A549 (cell line): Measurements from ENCODE around the gene ARHGAP26. TPM values are rescaled to one million over a fixed set of nuclear protein-coding genes. Genes with fewer than 3 reads are reported as not detected.
A peak's percentile ranks its signal among the peaks of the same experiment; 100 is the strongest.

ENCODE experiments used
- ATAC-seq, 2 experiments: fragments of 200-7000 bp in 1 of 2; fragments of >200 bp in 1 of 2; cut with Nextera tagmentation in 1 of 2; cut with Tn5 transposase in 1 of 2; 3 replicates each; pipeline versions ENCODE4 v1.8.0 to v1.9.1; 2018 to 2020; ENCODE audit warnings: mild to moderate bottlenecking in 1 of 2, moderate library complexity in 1 of 2
- CTCF ChIA-PET: fragments of 300-600 bp; sonication (Branson Sonifier 250); formaldehyde crosslinking; extraction: SDS; loops from one replicate; lab custom pipeline; 2021; ENCODE audit warnings: antibody characterized with exemption, inconsistent platforms; lab: Yijun Ruan, JAX
- POLR2A ChIA-PET: fragments of 350-600 bp; formaldehyde crosslinking; extraction: SDS; loops from one replicate; lab custom pipeline; 2021; ENCODE audit warnings: antibody characterized with exemption, inconsistent platforms; lab: Yijun Ruan, JAX
- DNase-seq, 2 experiments: peaks; one replicate each; pipeline versions ENCODE4 v3.0.0 to v3.0.0-alpha.2; 2011 to 2016; ENCODE audit warnings: low read depth in 1 of 2, low spot score in 1 of 2
- FAIRE-seq: peaks from 2 replicates; lab custom pipeline; 2011; peaks lifted over from hg19 to GRCh38; lab: Jason Lieb, UNC
- H3K27ac ChIP-seq, 2 experiments: fragments of >200 bp; sonication (Bioruptor Twin); formaldehyde crosslinking; 3 replicates each; pipeline ENCODE4 v1.5.1; 2016 to 2017
- H3K4me1 ChIP-seq: fragments of >200 bp; sonication (Bioruptor Twin); formaldehyde crosslinking; 3 replicates; pipeline ENCODE4 v1.6.1; 2016
- H3K4me2 ChIP-seq: fragments of >200 bp; sonication (Bioruptor Twin); formaldehyde crosslinking; 3 replicates; pipeline ENCODE4 v1.6.1; 2016
- H3K4me3 ChIP-seq: fragments of >200 bp; sonication (Bioruptor Twin); formaldehyde crosslinking; 3 replicates; pipeline ENCODE4 v1.5.1; 2016
- H3K9me3 ChIP-seq: fragments of >200 bp; sonication (Bioruptor Twin); formaldehyde crosslinking; 3 replicates; pipeline ENCODE4 v1.6.1; 2016
- CBX2 ChIP-seq: fragments of 200-600 bp; sonication (generic); IDR thresholded peaks from 2 replicates; pipeline ENCODE4 v1.6.1; 2016; ENCODE audit warnings: low read depth, mild to moderate bottlenecking, borderline replicate concordance
- CBX8 ChIP-seq: fragments of 200-600 bp; sonication (generic); IDR thresholded peaks from 2 replicates; pipeline ENCODE4 v1.6.1; 2016
- CEBPB ChIP-seq, 2 experiments: fragments of >200 bp in 1 of 2; sonication (Bioruptor Twin) in 1 of 2; formaldehyde crosslinking in 1 of 2; IDR thresholded peaks; 2 replicates each; pipeline ENCODE4 v1.6.1; 2012 to 2016
- CHD2 ChIP-seq: fragments of 150-350 bp; IDR thresholded peaks from 2 replicates; pipeline ENCODE4 v1.6.1; 2014; ENCODE audit warnings: low read length; ENCODE audit not compliant: partially characterized antibody
- CTCF ChIP-seq: fragments of >200 bp; sonication (Bioruptor Twin); formaldehyde crosslinking; IDR thresholded peaks from 3 replicates; pipeline ENCODE4 v1.5.1; 2016
- E2F6 ChIP-seq: IDR thresholded peaks from 2 replicates; pipeline ENCODE4 v1.6.1; 2012; ENCODE audit warnings: low read depth, borderline replicate concordance
- EHF ChIP-seq: fragments of 250-450 bp; sonication (Bioruptor Pico); IDR thresholded peaks from 2 replicates; pipeline ENCODE4 v1.5.0; 2020; ENCODE audit warnings: mild to moderate bottlenecking
- EHMT2 ChIP-seq: fragments of 200-600 bp; sonication (generic); IDR thresholded peaks from 2 replicates; pipeline ENCODE4 v1.6.1; 2016; ENCODE audit warnings: antibody characterized with exemption, low read depth, mild to moderate bottlenecking, moderate library complexity
- FOSB ChIP-seq: fragments of 250-450 bp; sonication (Bioruptor Pico); IDR thresholded peaks from 2 replicates; pipeline ENCODE4 v1.5.0; 2020; ENCODE audit warnings: mild to moderate bottlenecking, moderate library complexity
- FOSL2 ChIP-seq, 2 experiments: fragments of 450-650 bp in 1 of 2; fragments of >200 bp in 1 of 2; sonication (Bioruptor Twin) in 1 of 2; formaldehyde crosslinking; IDR thresholded peaks; 2 replicates each; pipeline versions ENCODE4 v1.5.0 to v1.6.1; 2016 to 2020; ENCODE audit warnings: mild to moderate bottlenecking in 1 of 2, moderate library complexity in 1 of 2
- GATA3 ChIP-seq: IDR thresholded peaks from 2 replicates; pipeline ENCODE4 v1.6.1; 2012; ENCODE audit warnings: borderline replicate concordance
- HDAC2 ChIP-seq: fragments of 200-600 bp; sonication (generic); IDR thresholded peaks from 2 replicates; pipeline ENCODE4 v1.6.1; 2016
- HOXB13 ChIP-seq: fragments of 250-450 bp; sonication (Bioruptor Pico); IDR thresholded peaks from 2 replicates; pipeline ENCODE4 v1.5.0; 2020; ENCODE audit warnings: low read depth, mild to moderate bottlenecking, moderate library complexity
- MAFK ChIP-seq: fragments of 450-650 bp; IDR thresholded peaks from 2 replicates; pipeline ENCODE4 v1.6.1; 2014; ENCODE audit not compliant: partially characterized antibody
- NPAS2 ChIP-seq: fragments of 250-450 bp; sonication (Bioruptor Pico); IDR thresholded peaks from 2 replicates; pipeline ENCODE4 v1.8.0; 2022; ENCODE audit warnings: mild to moderate bottlenecking, moderate library complexity, borderline replicate concordance
- PHF8 ChIP-seq: fragments of 200-600 bp; sonication (generic); IDR thresholded peaks from 2 replicates; pipeline ENCODE4 v1.6.1; 2016; ENCODE audit warnings: low read depth, mild to moderate bottlenecking, antibody characterized with exemption, moderate library complexity, borderline replicate concordance
- RAD21 ChIP-seq, 2 experiments: fragments of >200 bp in 1 of 2; sonication (Bioruptor Twin) in 1 of 2; formaldehyde crosslinking in 1 of 2; IDR thresholded peaks in 1 of 2; conservative IDR thresholded peaks in 1 of 2; 2 replicates in 1 of 2; 3 replicates in 1 of 2; pipeline ENCODE4 v1.6.1; 2012 to 2018; ENCODE audit warnings: inconsistent platforms in 1 of 2
- RCOR1 ChIP-seq: fragments of 150-350 bp; IDR thresholded peaks from 2 replicates; pipeline ENCODE4 v1.6.1; 2014; ENCODE audit warnings: antibody characterized with exemption, low read length, low read depth
- REST ChIP-seq: fragments of 200-600 bp; sonication (generic); IDR thresholded peaks from 2 replicates; pipeline ENCODE4 v1.6.1; 2016; ENCODE audit warnings: antibody characterized with exemption, mild to moderate bottlenecking, moderate library complexity
- SMC3 ChIP-seq: fragments of >200 bp; sonication (Bioruptor Twin); formaldehyde crosslinking; IDR thresholded peaks from 3 replicates; pipeline ENCODE4 v1.6.1; 2018; ENCODE audit warnings: inconsistent platforms
- WGBS: methylation state at CpG from one replicate; pipeline ENCODE4 v1.1.6; 2017; ENCODE audit errors: missing lambda C conversion rate; 5-methylcytosine and 5-hydroxymethylcytosine counted together
- polyA plus RNA-seq, 4 experiments: library from polyadenylated mRNA; depleted of rRNA in 3 of 4; stranded (reverse); fragments of >200 nt; fragmentation: RNase III in 1 of 4; extraction: RNeasy Plus Mini Kit Qiagen cat#74134 plus additional on column Dnase treatment in 1 of 4; gene quantifications; 2 replicates in 3 of 4; 3 replicates in 1 of 4; pipeline ENCODE4 v1.2.3, GENCODE V29; 2011 to 2017

ARHGAP26 gene
- polyA plus RNA-seq, 2 of the 4 experiments (the other 2 are of a cell fraction) = 6.6 to 19.1 TPM

GRCh38 chr5:142748132-142748531, 22.0 kb upstream of the ARHGAP26 start:
- 83% methylated on average over 1 of the region's 1 CpG for WGBS
- H3K27ac ChIP-seq = no peak overlapping the region
- no peak for DNase-seq
- ChIA-PET CTCF (interaction anchor here (0.6 to 23.4 kb wide), 28 partner anchors 8 to 447 kb away, joined by 3 to 473 read pairs (median 6); partner anchors contain the start of gene ARHGAP26), POLR2A (no interaction called here)
- H3K4me1 ChIP-seq = peaks cover 4% of the 10 kb centered on the region; the same call in 2 of the 3 replicates
- H3K4me2 ChIP-seq = no peak overlapping the region
- peak; percentile 39 for FAIRE-seq
- TF ChIP-seq NPAS2 (CRISPR knock-in tag) = no peak
- TF ChIP-seq RAD21 (conservative IDR thresholded peaks at IDR 0.05 in 1 of 2, IDR thresholded peaks at IDR 0.05 in 1 of 2) = no peak
- TF ChIP-seq CBX2 = no peak
- TF ChIP-seq EHMT2 = no peak
- no peak for TF ChIP-seq HDAC2
- no peak for TF ChIP-seq GATA3
- TF ChIP-seq RCOR1 = no peak
- TF ChIP-seq REST = no peak
- TF ChIP-seq E2F6 = no peak
- no peak for TF ChIP-seq CEBPB (IDR thresholded peaks at IDR 0.05)
- no peaks in the 10 kb centered on the region for H3K9me3 ChIP-seq
- no peak overlapping the region for H3K4me3 ChIP-seq
- no peak for ATAC-seq

GRCh38 chr5:142748568-142749249, 21.5 kb upstream of the ARHGAP26 start:
- FAIRE-seq (no peak), DNase-seq (peak in 1 of 2 experiments; percentile 44), ATAC-seq (peak; percentile 60 to 82; a peak in 4 of 6 replicates)
- WGBS = 42% methylated on average over 2 of the region's 2 CpGs
- Histone ChIP-seq H3K9me3 (no peaks in the 10 kb centered on the region), H3K4me2 (no peak overlapping the region), H3K4me3 (no peak overlapping the region), H3K4me1 (peaks cover 10% of the 10 kb centered on the region; the same call in 2 of the 3 replicates), H3K27ac (no peak overlapping the region)
- CTCF ChIA-PET = interaction anchor here (0.6 to 23.4 kb wide), 32 partner anchors 9 to 163 kb away, joined by 3 to 473 read pairs (median 6); partner anchors contain the start of gene ARHGAP26
- TF ChIP-seq RAD21 (conservative IDR thresholded peaks at IDR 0.05 in 1 of 2, IDR thresholded peaks at IDR 0.05 in 1 of 2) = peak; percentile 90 to 91
- peak; percentile 73 for TF ChIP-seq CTCF
- TF ChIP-seq HOXB13 (CRISPR knock-in tag) = no peak
- peak; percentile 95 for TF ChIP-seq SMC3
- POLR2A ChIA-PET = no interaction called here

GRCh38 chr5:142749321-142749720, 20.9 kb upstream of the ARHGAP26 start:
- POLR2A ChIA-PET = no interaction called here
- ATAC-seq = no peak
- DNase-seq = no peak

More at GRCh38 chr5:142749321-142749720, 20.9 kb upstream of the ARHGAP26 start:
- Histone ChIP-seq H3K9me3 (no peaks in the 10 kb centered on the region), H3K4me2 (no peak overlapping the region), H3K27ac (no peak overlapping the region), H3K4me1 (peaks cover 10% of the 10 kb centered on the region; the same call in 1 of the 3 replicates), H3K4me3 (no peak overlapping the region)
- 87% methylated on average over 3 of the region's 3 CpGs for WGBS
- FAIRE-seq = no peak
- CTCF ChIA-PET = interaction anchor here (0.6 to 23.4 kb wide), 26 partner anchors 8 to 142 kb away, joined by 3 to 473 read pairs (median 6); partner anchors contain the start of gene ARHGAP26
- no peak for TF ChIP-seq MAFK
- TF ChIP-seq FOSB (CRISPR knock-in tag) = no peak
- no peak for TF ChIP-seq HDAC2
- no peak for TF ChIP-seq CBX8
- TF ChIP-seq FOSL2 (IDR thresholded peaks at IDR 0.05) = no peak
- TF ChIP-seq FOSL2 (CRISPR knock-in tag; IDR thresholded peaks at IDR 0.05) = peak; percentile 23; the same call in 1 of the 2 replicates
- TF ChIP-seq CHD2 = no peak
- no peak for TF ChIP-seq PHF8
- no peak for TF ChIP-seq EHF (CRISPR knock-in tag)
